OCI-M2 (cell line): ENCODE measurements around the gene CNN1.
"Not testable (repeated sequence)": the region's sequence is repeated elsewhere in the genome, so short reads cannot be mapped to it uniquely, and the experiment has no call there.

ENCODE experiments used
- DNase-seq: peaks from one replicate; lab custom pipeline; 2025; ENCODE audit not compliant: unreplicated experiment; lab: John Stamatoyannopoulos, UW

Gene CNN1

DNA sequence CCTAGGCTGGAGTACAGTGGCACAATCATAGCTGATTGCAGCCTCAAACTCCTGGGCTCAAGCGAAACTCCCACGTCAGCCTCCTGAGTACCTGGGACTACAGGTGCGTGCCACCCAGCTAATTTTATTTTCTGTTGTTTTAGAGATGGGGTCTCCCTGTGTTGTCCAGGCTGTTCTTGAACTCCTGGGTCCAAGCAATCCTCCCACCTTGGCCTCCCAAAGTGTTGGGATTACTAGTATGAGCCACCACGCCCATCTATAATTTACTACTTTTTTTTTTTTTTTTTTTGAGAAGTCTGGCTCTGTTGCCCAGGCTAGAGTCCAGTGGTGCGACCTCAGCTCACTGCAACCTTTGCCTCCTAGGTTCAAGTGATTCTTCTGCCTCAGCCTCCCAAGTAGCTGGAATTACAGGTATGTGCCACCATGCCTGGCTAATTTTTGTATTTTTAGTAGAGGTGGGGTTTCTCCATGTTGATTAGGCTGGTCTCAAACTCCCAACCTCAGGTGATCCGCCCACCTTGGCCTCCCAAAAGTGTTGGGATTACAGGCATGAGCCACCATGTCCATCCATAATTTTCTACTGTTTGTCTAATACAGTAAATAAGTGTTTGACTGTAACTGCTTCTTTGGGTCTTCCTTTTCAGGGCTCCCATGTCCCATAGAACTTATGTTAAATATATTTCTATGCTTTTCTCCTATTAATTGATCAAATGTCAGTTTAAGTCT lies 25.6 kb downstream of the CNN1 start:
- not testable (repeated sequence) for DNase-seq

DNA sequence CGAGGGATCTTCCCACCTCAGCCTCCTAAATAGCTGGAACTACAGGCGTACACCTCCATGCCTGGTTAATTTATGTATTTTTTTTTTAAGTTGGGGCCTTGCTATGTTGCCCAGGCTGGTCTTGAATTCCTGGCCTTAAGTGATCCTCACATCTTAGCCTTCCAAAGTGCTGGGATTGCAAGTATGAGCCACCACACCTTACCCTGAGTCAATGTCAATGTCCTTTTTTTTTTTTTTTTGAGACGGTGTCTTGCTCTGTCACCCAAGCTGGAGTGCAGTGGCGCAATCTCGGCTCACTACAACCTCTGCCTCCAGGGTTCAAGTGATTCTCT lies 27.0 kb downstream of the CNN1 start:
- not testable (repeated sequence) for DNase-seq

DNA sequence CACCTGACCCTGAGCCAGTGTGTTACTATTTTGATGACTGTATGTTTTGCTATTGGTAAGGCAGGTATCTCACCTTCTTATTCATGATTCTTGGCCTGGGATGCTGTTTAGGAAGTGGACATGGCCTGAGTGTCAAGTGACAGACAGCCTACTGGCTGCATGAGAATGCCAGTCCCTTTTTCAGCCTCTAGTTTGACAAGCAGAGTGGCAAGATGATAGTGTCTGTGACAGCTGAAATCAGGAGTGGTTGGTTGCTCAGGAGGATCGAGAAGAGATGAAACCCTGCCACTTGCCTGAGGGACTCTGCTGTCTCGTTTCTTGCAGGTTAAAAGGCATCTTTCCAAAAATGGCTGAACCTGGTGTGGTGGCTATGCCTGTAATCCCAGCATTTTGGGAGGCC lies 27.5 kb downstream of the CNN1 start:
- DNase-seq, result no peak

DNA sequence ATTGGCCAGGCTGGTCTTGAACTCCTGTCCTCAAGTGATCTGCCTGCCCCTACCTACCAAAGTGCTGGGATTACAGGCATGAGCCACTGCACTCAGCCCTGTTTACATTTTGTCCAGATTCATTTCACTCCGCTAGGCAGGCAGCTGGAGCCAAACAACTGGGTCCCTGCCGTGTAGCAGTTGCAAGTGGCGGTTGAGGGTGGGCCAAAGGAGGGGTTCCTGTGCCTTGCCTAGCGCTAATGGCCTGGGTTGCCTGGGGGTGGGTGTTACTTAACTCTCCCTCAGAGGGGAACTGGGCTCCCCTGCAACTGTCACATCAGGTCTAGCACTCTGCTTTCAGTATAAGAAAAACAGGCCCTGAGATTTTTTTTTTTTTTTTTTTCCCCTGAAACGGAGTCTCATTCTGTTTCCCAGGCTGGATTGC lies 31.4 kb downstream of the CNN1 start:
- no peak for DNase-seq

DNA sequence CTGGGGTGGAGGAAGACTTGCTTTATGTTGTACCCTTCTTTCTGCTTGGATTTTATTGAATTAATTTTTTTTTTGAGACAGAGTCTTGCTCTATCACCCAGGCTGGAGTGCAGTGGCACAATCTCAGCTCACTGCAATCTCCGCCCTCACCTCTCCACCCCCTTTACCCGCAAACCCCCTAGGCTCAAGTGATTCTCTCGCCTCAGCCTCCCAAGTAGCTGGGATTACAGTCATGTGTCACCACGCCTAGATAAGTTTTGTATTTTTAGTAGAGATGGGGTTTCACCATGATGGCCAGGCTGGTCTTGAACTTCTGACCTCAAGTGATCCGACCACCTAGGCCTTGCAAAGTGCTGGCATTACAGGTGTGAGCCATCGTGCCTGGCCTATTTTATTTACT lies 34.7 kb downstream of the CNN1 start:
- DNase-seq, result not testable (repeated sequence)

DNA sequence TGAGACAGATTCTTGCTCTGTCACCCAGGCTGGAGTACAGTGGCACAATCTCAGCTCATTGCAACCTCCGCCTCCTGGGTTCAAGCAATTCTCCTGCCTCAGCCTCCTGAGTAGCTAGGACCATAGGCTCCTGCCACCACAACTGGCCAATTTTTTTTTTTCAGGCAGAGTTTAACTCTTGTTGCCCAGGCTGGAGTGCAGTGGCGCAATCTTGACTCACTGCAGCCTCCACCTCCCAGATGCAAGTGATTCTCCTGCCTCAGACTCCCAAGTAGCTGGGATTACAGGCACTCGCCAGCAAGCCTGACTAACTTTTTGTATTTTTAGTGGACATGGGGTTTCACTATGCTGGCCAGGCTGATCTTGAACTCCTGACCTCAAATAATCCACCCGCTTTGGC lies 35.1 kb downstream of the CNN1 start:
- DNase-seq, result not testable (repeated sequence)

DNA sequence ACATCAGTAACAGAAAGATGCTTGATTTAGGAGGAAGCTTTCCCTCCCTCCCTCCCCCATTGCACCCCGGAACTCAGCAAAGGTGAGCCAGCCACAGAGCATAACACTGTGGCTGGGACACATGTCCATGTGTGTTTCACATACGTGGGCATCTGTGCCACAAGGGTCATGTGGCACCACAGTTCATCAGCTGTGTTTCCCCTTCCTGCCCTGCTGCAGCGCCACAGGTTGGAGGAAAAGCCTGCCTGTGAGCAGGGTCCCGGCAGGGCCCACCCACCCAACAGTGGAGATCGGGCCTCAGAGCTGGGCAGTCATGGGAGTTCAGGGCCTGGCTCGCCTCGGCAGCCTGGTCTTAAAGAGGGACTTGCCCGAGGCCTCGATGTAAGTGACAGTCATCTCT lies 36.0 kb downstream of the CNN1 start:
- no peak for DNase-seq

DNA sequence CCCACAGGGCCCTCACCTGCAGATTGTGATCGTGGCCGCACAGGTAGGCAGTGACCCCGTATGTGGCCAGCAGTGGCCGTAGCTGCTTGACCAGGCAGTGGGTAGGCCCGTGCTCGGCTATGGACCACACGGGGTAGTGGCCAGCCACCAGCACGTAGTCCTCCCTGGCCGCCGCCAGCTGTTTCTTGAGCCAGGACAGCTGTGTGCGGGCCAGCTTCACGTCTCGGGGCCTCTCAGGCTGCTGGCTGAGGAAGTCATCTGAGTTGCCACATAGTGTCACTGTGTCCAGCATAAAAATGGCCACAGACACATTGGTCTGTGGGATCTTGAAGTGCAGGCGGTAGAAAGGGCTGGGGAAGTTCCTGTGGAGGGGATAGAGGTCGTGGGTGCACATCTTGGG lies 37.6 kb downstream of the CNN1 start:
- DNase-seq, result no peak

DNA sequence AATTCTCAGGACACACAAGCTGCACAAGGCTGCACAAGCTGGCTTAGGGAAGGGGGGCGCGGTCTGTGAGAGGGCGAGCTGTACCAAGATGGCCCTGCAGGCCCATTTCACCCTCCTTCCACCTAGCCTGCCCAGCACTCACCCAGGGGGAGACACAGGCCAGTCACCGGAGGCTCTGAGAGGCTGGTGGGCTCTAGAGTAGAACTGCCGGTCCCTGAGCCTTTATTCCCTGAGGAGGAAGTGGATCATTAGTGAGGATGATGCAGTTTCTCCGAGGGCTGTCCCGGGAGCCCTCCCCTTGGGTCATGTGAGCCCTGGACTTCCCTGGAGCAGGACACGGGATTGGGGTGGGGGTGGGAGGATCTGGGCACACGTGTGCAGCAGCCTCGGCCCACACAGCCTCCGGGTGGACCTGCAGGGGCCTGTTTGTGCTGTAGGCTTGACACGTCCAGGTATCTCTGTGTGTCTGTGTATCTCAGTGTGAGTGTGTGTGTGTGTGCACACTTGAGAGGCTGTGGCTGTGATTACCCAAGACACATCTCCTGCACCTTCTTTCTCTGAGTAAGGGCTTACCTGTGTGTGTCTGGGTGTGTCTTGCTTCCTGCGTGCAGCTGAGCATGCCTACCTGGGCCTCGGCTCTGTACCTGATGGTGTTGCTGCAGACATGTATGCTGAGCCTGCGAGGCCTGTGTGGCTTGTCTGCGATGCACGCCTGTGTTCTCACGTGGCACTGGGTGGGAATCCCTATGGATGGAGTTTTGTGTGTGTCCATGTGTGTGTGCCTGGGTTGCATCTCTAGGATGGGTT lies 39.0 kb downstream of the CNN1 start, which contains the start of gene ACP5:
TSS of gene ACP5 (minus strand) at position 195 of the 807 bp plus-strand sequence. CDS start 328 bp downstream, outside the sequence.
- no peak for DNase-seq

DNA sequence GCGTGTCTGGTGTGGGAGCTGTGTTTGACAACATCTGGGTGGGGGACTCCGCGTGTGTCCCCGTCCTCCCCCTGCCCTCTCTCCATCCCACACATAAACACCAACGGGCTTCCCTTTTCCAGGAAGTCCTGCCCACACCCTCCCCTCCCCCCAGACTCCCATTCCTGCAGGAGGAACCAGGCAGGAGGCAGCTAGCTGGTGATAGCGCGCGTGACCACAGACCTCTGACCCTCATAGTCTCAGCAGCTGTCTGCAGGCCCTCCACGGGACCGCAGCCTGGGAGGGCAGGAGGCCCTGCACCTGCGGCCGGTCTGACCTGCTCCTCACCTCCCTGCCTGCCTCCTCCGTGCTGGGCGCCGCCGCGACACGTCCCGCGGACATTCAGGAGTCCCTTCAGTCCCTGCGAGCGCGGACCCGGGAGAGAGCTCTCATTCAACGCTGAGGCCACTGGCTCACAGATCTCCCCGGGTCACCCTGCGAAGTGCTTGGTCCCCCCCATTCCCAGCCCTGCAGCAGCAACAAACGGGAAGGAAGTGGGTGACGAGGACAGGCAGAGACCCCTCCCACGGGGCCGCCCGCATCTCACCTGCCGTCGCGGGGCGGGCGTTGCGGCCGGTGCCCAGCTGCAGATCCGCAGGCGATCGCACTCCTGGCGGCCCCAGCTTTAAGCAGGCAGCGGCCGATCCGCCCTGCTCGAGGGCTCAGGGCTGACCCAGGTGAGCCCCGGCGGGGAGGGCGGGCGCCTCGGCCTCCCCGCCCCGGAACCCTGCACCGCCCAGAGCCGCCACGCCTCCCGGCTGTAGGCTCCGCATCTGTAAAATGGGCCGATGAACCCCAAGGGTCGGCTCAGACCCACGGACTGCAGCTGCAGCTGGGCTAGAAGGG lies 39.8 kb downstream of the CNN1 start:
- no peak for DNase-seq

DNA sequence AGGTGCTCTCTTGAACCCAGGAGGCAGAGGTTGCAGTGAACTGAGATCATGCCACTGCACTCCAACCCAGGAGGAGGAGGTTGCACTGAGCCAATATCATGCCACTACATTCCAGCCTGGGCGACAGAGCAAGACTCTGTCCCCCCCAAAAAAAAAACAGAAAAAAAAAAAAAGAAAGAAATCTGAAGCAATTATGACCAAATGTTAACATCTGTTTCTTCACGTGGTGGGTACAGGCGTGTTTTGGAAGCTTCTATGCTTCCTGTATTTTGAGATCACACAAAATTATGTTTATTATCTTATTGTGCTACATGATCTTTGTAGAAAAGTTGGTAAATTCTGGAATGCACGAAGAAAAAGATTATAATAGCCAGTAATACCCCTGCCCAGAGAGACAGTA lies 41.5 kb downstream of the CNN1 start:
- no peak for DNase-seq

DNA sequence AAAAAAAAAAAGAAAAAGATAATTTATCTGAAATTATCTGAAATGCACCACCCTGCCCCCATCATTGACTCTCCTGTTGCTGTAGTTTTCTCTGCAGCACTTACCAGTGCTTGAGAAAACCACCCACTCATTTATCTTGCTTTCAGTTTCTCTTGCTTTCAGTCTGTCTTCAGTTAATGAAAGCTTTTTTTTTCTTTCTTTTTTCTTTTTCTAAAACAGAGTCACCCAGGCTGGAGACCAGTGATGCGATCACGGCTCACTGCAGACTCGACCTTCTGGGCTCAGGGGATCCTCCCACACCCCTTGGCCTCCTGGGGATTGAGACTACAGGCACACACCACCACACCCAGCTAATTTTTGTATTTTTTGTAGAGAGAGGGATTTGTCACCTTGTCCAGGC lies 43.1 kb downstream of the CNN1 start:
- DNase-seq, result no peak

DNA sequence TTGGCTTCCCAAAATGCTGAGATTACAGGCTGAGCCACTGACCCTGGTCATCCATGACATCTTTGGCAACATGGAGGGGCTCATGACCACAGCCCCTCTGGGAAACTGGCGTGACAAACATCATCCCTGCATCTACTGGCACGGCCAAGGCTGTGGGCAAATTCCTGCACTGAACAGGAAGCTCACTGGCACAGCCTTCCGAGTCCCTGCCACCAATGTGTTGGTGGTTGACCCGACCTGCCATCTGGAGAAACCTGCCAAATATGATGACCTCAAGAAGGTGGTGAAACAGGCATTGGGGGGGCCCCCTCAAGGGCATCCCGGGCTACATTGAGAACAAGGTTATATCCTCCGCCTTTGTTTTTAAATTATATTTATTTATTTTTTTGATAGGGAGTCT lies 47.7 kb downstream of the CNN1 start:
- DNase-seq, result no peak

DNA sequence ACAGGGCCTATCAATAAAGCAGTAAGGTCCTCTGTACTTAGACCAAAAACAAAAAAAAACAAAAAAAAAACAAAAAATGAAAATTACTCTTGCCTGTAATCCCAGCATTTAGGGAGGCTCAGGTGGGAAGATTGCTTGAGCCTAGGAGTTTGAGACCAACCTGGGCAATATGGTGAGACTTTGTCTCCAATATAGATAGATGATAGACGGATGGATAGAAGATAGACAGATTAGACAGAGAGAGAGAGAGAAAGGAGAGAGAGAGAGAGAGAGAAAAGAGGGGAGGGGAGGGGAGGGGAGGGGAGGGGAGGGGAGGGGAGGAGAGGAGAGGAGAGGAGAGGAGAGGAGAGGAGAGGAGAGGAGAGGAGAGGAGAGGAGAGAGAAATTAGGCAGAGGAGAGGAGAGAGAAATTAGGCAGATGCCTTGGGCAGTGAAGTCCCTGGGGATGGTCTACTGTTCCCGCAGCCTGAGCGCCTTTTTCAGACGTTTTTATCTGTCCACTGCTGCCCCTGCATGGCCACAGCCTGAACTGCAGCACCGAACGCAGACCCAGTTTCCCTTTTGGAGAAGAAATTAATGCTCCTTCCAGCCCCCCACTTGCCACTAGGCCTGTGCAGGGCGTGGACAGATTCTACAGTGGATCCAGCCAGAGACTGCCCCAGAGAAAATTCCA lies 48.8 kb downstream of the CNN1 start:
- DNase-seq, result peak; percentile 97

DNA sequence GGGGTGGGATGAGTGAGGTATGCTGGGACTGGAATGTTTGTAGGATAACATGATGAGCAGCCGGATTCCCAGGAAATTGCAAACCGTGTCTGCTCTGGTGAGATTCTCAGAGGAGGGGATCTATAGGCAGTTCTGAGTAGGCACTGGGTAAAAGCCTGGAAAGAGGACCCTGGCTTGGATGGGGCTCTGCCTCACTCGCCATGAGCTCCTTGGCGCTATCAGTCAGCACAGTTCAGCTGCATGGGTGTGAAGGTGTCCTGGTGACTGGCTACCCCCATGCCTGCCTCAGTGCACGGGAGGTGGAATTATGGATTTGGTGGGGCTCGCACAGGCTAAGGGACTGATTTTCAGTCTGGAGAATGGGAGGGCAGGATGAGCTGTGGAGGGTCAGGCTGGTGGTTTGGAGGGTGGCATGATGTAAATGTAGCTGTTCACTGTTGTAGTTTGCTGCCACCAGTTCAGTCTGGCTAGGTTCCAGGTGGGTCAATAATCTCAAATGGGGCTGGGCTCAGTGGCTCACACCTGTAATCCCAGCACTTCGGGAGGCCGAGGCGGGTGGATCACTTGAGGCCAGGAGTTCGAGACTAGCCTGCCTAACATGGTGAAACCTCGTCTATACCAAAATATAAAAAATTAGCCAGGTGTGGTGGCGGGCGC lies 49.5 kb downstream of the CNN1 start:
- no peak for DNase-seq

DNA sequence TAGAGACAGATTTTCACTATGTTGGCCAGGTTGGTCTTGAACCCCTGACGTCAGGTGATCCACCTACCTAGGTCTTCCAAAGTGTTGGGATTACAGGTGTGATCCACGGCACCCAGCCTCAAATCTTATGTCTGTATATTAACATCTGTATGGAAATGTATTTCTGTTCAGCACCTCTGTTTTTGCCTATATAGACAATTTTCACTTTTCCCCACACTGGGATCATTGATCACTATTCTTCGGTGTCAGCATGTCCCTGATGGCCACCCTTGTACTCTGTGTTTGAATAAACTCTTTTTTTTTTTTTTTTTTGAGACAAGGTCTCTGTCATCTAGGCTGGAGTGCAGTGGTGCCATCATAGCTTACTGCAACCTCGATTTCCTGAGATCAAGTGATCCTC lies 55.4 kb downstream of the CNN1 start:
- no peak for DNase-seq

DNA sequence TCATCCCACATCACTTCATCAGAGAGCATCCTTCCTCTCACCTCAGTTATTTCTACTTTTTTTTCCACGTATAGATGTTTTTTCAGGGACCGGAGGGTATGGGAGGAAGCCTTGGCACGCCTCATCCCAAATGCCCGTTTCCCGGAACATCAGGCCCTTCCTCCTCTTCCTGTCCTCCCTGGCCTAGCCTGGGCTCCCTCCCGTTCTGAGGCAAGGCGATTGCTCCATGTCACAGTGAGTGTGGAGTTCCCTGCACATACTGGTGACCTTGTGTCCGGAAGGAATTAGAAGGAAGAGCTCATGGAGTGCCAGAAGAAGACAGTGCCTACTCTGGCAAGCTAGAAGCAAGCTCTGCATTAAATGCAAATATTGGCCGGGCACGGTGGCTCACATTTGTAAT lies 57.5 kb downstream of the CNN1 start:
- DNase-seq, result no peak

DNA sequence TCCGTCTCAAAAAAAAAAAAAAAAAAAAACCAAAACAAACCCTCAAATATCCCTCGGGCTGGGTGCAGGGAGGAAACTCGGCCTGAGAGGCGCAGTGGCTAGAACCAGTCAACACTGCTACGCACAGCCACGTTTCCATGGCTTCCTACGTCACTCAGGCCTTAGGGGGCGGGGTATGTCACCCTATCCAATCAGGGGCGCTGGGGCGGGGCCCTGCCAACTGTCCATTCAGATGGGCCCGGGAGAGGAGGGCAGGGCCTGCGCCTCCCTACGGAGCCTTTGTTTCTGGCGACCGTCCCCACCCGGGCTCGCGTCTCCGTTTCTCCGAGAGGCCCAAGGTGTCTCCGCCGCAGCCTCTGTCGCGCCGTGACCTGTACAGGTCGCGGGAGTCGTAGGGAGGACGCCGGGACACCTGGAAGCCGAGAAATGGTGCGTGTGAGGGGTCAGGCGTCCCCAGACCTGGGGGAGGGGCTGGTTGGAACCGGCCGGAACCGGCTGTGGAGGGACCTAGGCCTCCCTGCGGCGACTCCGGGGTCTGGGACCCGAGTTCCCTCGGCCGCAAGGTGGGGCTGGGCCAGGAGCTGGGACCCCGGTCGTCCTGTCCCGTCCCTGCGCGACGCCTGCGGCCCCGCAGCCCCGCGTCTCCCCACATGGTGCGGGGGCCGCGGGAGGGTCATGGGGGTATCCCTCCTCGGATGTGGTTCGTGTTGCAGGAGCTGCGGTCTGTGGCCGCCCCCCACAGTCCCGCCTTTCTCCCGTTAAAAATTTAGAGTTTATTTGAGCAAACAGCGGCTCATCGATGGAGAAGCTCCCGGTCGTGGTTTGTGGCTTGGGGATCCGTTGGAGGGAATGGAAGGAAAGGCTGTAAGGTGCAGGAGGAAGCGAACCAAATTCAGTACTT lies 58.8 kb downstream of the CNN1 start, which contains the start of gene ZNF627:
TSS of gene ZNF627 (plus strand) at position 282 of the 901 bp plus-strand sequence. CDS start at position 427, 145 bp downstream.
- peak; percentile 100 for DNase-seq

DNA sequence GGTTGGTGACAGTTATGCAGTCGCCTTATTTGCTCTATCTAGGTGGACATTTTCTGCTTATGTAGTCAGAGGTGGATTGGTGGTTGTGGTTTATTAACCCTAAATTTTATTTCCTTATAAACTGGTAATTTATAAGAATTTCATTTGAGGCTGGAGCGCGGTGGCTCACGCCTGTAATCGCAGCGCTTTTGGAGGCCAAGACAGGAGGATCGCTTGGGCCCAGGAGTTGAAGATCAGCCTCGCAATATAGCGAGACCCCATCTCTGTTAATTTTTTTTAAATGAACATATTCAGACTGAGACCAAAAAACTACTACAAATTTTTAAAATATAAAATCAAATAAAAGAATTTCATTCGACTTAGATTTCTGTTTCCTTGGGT lies 59.4 kb downstream of the CNN1 start:
- no peak for DNase-seq
